Thyroid gland (tissue), 4 donors: ENCODE measurements around the gene ZCCHC24.

Source experiments
- CTCF ChIP-seq, 6 experiments: fragments of 200-600 bp in 3 of 6; fragments of 450-650 bp in 3 of 6; sonication (generic) in 3 of 6; IDR thresholded peaks; one replicate each; pipeline ENCODE4 v1.5.1; 2016 to 2019; ENCODE audit warnings: antibody characterized with exemption in 6 of 6, mild to moderate bottlenecking in 2 of 6, inconsistent platforms in 1 of 6, moderate library complexity in 1 of 6
- POLR2A ChIP-seq, 2 donors: fragments of 450-650 bp; IDR thresholded peaks; one replicate each; pipeline ENCODE4 v1.6.1; 2017; ENCODE audit warnings: antibody characterized with exemption in 2 of 2, mild to moderate bottlenecking in 2 of 2, moderate library complexity in 1 of 2

- no peak for TF ChIP-seq CTCF (IDR thresholded peaks at IDR 0.05)
- TF ChIP-seq POLR2A (IDR thresholded peaks at IDR 0.05) = no peak
Observed at GRCh38 chr10:79430325-79430905, 15.0 kb downstream of the ZCCHC24 start.
